ENCODE results near the gene DLL4. TPM values are rescaled to one million over a fixed set of nuclear protein-coding genes. Genes with fewer than 3 reads are reported as not detected.
A peak's percentile ranks its signal among the peaks of the same experiment; 100 is the strongest.
"Not testable (repeated sequence)": the region's sequence is repeated elsewhere in the genome, so short reads cannot be mapped to it uniquely, and the experiment has no call there.

DLL4 gene
- total RNA-seq, 1 donor from 2014 or later: 11.6 TPM

DNA sequence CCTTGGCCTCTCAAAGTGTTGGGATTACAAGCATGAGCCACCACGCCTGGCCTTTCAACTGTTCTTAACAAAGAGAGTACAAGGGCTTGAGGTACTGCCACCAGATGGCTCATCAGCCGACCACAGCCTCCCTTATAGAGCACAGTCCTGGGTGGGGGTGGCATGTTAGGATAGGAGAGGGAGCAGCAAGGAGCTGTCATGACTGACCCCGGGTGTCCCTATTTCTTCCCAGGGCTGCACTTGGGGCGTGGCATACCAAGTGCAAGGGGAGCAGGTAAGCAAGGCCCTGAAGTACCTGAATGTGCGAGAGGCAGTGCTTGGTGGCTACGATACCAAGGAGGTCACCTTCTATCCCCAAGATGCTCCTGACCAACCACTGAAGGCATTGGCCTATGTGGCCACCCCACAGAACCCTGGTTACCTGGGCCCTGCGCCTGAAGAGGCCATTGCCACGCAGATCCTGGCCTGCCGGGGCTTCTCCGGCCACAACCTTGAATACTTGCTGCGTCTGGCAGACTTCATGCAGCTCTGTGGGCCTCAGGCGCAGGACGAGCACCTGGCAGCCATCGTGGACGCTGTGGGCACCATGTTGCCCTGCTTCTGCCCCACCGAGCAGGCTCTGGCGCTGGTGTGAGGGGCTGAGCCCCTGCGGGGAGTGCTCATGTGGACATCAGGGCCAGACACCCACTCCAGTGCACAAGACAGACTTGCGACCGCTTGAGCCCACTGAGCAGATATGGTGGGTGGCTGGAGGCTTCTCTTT, 26.2 kb downstream of the DLL4 start:
- DNase-seq (no peak), ATAC-seq (no peak)
- intact Hi-C loops (cut with micrococcal nuclease): no loop called here

GRCh38 chr15:40955930-40956540, 26.9 kb downstream of the DLL4 start:
- intact Hi-C loops (cut with micrococcal nuclease): no loop called here
- peak; percentile 27 for ATAC-seq
- no peak for DNase-seq

- intact Hi-C loops (cut with micrococcal nuclease): no loop called here
- DNase-seq: no peak
- peak; percentile 74 for ATAC-seq
These were observed 27.4 kb downstream of the DLL4 start for GRCh38 chr15:40956541-40956982.

DNA sequence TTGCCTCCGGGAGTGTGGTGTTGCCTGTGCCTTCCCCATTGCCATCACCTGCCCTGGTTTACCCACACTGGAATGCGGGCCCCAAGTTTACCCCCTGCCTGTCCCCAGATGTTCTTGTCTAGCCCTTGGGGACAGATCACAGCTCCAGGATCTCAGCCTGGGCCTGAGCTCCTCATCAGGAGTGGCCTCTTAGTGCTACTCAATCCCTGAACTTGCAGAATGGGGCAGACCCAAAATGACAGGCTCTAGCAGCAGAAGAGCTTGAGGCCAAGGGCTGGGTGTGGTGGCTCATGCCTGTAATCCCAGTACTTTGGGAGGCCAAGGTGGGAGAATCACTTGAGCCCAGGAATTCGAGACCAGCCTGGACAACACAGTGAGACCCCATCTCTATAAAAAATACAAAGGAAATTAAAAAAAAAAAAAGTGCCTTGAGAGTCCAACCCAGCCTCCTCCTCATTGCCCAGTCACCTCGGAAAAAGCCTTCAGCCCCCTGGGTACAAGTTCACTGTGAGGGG, 28.0 kb downstream of the DLL4 start:
- ATAC-seq: no peak
- intact Hi-C loops (cut with micrococcal nuclease): no loop called here
- DNase-seq: no peak

GRCh38 chr15:40957581-40958051, 28.5 kb downstream of the DLL4 start:
- DNase-seq (peak; percentile 84), ATAC-seq (peak; percentile 62)
- intact Hi-C loops (cut with micrococcal nuclease): no loop called here

- intact Hi-C loops (cut with micrococcal nuclease): no loop called here
- DNase-seq: no peak
- peak; percentile 5 for ATAC-seq
These were observed 29.0 kb downstream of the DLL4 start for GRCh38 chr15:40958146-40958545.

- DNase-seq (no peak), ATAC-seq (no peak)
- intact Hi-C loops (cut with micrococcal nuclease): no loop called here
These were observed 29.6 kb downstream of the DLL4 start for GRCh38 chr15:40958723-40959122.

GRCh38 chr15:40959331-40960141, 30.4 kb downstream of the DLL4 start:
- intact Hi-C loops (cut with micrococcal nuclease): no loop called here
- DNase-seq (no peak), ATAC-seq (no peak)

GRCh38 chr15:40960151-40960885, 31.2 kb downstream of the DLL4 start:
- ATAC-seq: no peak
- intact Hi-C loops (cut with micrococcal nuclease): no loop called here
- DNase-seq: no peak

DNA sequence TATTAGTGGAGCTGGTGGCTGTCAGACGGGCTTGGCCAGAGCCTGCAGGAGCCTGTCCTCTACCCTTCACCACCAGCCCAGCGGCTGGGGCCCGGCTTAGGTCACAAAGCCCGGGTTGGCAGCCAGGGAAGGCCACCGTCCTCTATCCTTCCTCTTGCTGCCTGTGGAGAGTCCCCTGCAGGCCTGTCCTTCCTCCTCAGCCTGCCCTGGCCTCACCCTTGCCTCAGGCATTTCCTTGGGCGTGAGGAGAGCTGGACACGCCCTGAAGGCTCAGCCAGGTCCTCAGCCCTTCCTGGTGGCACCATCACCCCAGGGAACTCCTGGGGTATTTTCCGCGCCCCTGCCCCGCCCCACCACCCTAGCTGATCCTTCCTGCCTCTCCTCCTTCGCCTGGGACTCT, 31.8 kb downstream of the DLL4 start:
- ATAC-seq (no peak), DNase-seq (no peak)
- intact Hi-C loops (cut with micrococcal nuclease): no loop called here

- intact Hi-C loops (cut with micrococcal nuclease); ATAC-seq; DNase-seq: not testable (repeated sequence)
These were observed 32.6 kb downstream of the DLL4 start for GRCh38 chr15:40961740-40962139.

DNA sequence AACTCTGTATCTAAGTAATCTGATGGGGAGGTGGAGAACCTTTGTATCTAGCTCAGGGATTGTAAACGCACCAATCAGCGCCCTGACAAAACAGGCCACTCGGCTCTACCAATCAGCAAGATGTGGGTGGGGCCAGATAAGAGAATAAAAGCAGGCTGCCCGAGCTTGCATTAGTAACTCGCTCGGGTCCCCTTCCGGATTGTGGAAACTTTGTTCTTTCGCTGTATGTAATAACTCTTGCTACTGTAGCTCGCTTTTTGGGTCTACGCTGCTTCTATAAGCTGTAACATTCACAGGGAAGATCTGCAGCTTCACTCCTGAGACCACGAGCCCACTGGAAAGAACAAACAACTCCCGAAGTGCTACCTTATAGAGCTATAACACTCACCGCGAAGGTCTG, 33.2 kb downstream of the DLL4 start:
- ATAC-seq; intact Hi-C loops (cut with micrococcal nuclease); DNase-seq: not testable (repeated sequence)

DNA sequence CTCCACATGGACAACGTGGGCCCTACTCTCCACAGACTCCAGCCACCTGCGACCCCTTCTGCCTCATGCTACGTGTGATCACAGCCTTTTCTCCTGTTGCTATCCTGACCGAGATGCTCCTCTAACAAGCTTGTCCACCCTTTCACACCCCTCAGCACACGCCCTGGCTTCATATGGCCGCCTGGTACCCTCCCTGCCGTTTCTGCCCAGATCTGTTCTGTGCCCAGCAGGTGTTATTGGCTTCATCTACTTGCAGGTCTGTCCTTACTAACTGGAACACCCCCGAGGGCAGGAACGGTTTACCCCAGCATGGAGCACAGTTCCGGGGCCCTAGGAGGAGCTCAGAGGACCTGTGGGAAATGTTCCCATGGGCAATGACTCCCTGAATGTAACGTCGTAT, 34.1 kb downstream of the DLL4 start:
- ATAC-seq: no peak
- intact Hi-C loops (cut with micrococcal nuclease): no loop called here
- no peak for DNase-seq

- intact Hi-C loops (cut with micrococcal nuclease): no loop called here
- DNase-seq: no peak
- no peak for ATAC-seq
These were observed 34.9 kb downstream of the DLL4 start for GRCh38 chr15:40964006-40964405.

GRCh38 chr15:40964634-40965033, 35.5 kb downstream of the DLL4 start:
- intact Hi-C loops (cut with micrococcal nuclease): no loop called here
- DNase-seq (no peak), ATAC-seq (no peak)

GRCh38 chr15:40968290-40969085, 39.3 kb downstream of the DLL4 start:
- no peak for ATAC-seq
- intact Hi-C loops (cut with micrococcal nuclease): no loop called here
- DNase-seq: no peak

- no peak for ATAC-seq
- intact Hi-C loops (cut with micrococcal nuclease): no loop called here
- DNase-seq: no peak
These were observed 40.2 kb downstream of the DLL4 start for GRCh38 chr15:40969363-40969762.

DNA sequence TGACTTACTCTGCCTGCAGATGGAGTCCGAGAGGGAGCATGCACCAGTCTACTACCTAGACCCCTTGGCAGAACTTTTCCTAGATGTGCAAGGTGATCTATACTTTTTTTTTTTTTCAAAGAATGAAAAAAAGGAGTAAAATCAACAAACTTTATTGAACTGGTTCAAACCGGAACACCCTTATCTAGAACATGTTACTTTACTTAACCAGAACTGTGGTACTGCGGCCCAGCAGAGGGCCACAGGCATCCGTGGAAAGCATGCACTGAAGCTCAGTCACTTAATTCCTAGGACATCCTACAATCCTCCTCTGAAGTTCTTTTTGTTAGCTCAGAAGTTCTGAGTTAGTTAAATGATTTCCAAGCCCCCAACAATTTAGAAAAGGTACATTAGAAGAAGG, 45.7 kb downstream of the DLL4 start:
- intact Hi-C loops (cut with micrococcal nuclease): no loop called here
- DNase-seq (no peak), ATAC-seq (no peak)
